ENCODE data around the gene TBCK. TPM values are rescaled to one million over a fixed set of nuclear protein-coding genes. Genes with fewer than 3 reads are reported as not detected.

TBCK gene
- total and polyA plus RNA-seq, 9 of the 15 experiments (the other 6 are each of a cell fraction or from before 2014, with no cell fraction given) = 5.3 to 26.6 (median 16.2) TPM

- H2AFZ ChIP-seq (ENCODE audit: low read depth, low read length) = no peak overlapping the region
- TF ChIP-seq HDAC8 (tag; IDR thresholded peaks at IDR 0.05) = no peak
- no peak for TF ChIP-seq GABPA (tag; conservative IDR thresholded peaks at IDR 0.05; ENCODE audit: low read depth)
- TF ChIP-seq TAF1 (IDR thresholded peaks at IDR 0.05; ENCODE audit: control insufficient read depth, extremely low read depth, insufficient read depth, low read length, severe bottlenecking) = no peak
- POLR2A ChIA-PET = no interaction called here
Observed at GRCh38 chr4:106336618-106337017, 20.6 kb upstream of the TBCK start.

GRCh38 chr4:106334741-106335470 lies 18.9 kb upstream of the TBCK start:
- Histone ChIP-seq H3K4me2 (ENCODE audit: insufficient read depth, low read length) (no peak overlapping the region), H2AFZ (ENCODE audit: low read depth, low read length) (no peak overlapping the region), H3K9me1 (ENCODE audit: control insufficient read depth, insufficient read depth, low read length) (no peaks in the 10 kb centered on the region), H3K4me3 (no peak overlapping the region), H3K9me3 (replicated peaks; ENCODE audit: control insufficient read depth, insufficient read depth, low read depth, low read length) (peaks cover 1% of the 10 kb centered on the region; the same call in 1 of the 2 replicates), H3K4me1 (replicated peaks in 1 of 2; ENCODE audit: control insufficient read depth in 2 of 2, insufficient read depth in 2 of 2, low read length in 2 of 2) (no peaks in the 10 kb centered on the region), H4K20me1 (replicated peaks; ENCODE audit: control insufficient read depth, insufficient read depth, low read length) (no peaks in the 10 kb centered on the region), H3K27me3 (ENCODE audit: control insufficient read depth in 2 of 2, insufficient read depth in 2 of 2, low read length in 2 of 2) (no peaks in the 10 kb centered on the region), H3K79me2 (ENCODE audit: control insufficient read depth, insufficient read depth, low read length) (no peaks in the 10 kb centered on the region; the same call in 2 of the 3 replicates), H3K9ac (ENCODE audit: insufficient read depth in 1 of 2, low read depth in 2 of 2, low read length in 2 of 2) (no peak overlapping the region), H3K36me3 (ENCODE audit: control insufficient read depth, insufficient read depth, low read length) (peaks cover 90% of the 10 kb centered on the region), H3K27ac (ENCODE audit: extremely low read depth, low read depth, low read length) (no peak overlapping the region)
- TF ChIP-seq ZNF449 (CRISPR knock-in tag; IDR thresholded peaks at IDR 0.05) (no peak), ZBTB49 (CRISPR knock-in tag; IDR thresholded peaks at IDR 0.05; ENCODE audit: borderline replicate concordance) (no peak), GABPA (tag; conservative IDR thresholded peaks at IDR 0.05; ENCODE audit: low read depth) (no peak)
- DNase-seq (ENCODE audit: extremely low read depth in 1 of 4, low spot score in 3 of 4) (no peak), ATAC-seq (no peak), FAIRE-seq (no peak)
- CTCF ChIA-PET (ENCODE audit: low intra/inter-chr PET ratio) = no interaction called here
- POLR2A ChIA-PET = no interaction called here
- in situ Hi-C loops (cut with MboI) (no loop called here), intact Hi-C loops (cut with micrococcal nuclease) (no loop called here)
- WGBS (ENCODE audit: insufficient coverage, low coverage, missing lambda C conversion rate) = 100% methylated on average over 1 of the region's 1 CpG
- BruUV-seq (replicated peaks) = no TSS peak

More at GRCh38 chr4:106336618-106337017, 20.6 kb upstream of the TBCK start:
- ATAC-seq (no peak), FAIRE-seq (no peak), DNase-seq (ENCODE audit: extremely low read depth in 1 of 4, low spot score in 3 of 4) (no peak)
- Histone ChIP-seq H3K9me3 (replicated peaks; ENCODE audit: control insufficient read depth, insufficient read depth, low read depth, low read length) (peaks cover 1% of the 10 kb centered on the region; the same call in 1 of the 2 replicates), H3K27ac (ENCODE audit: extremely low read depth, low read depth, low read length) (no peak overlapping the region), H4K20me1 (replicated peaks; ENCODE audit: control insufficient read depth, insufficient read depth, low read length) (no peaks in the 10 kb centered on the region), H3K4me1 (replicated peaks in 1 of 2; ENCODE audit: control insufficient read depth in 2 of 2, insufficient read depth in 2 of 2, low read length in 2 of 2) (no peaks in the 10 kb centered on the region), H3K27me3 (ENCODE audit: control insufficient read depth in 2 of 2, insufficient read depth in 2 of 2, low read length in 2 of 2) (no peaks in the 10 kb centered on the region), H3K9ac (ENCODE audit: insufficient read depth in 1 of 2, low read depth in 2 of 2, low read length in 2 of 2) (no peak overlapping the region), H3K79me2 (ENCODE audit: control insufficient read depth, insufficient read depth, low read length) (peaks cover 16% of the 10 kb centered on the region), H3K9me1 (ENCODE audit: control insufficient read depth, insufficient read depth, low read length) (no peaks in the 10 kb centered on the region), H3K36me3 (ENCODE audit: control insufficient read depth, insufficient read depth, low read length) (peaks cover 82% of the 10 kb centered on the region), H3K4me2 (ENCODE audit: insufficient read depth, low read length) (no peak overlapping the region), H3K4me3 (no peak overlapping the region)
- 94% methylated on average over 3 of the region's 3 CpGs for WGBS (ENCODE audit: insufficient coverage, low coverage, missing lambda C conversion rate)
- CTCF ChIA-PET (ENCODE audit: low intra/inter-chr PET ratio) = no interaction called here
- intact Hi-C loops (cut with micrococcal nuclease) (no loop called here), in situ Hi-C loops (cut with MboI) (no loop called here)
- BruUV-seq (replicated peaks) = no TSS peak

All from K562 (cell line).